TTC549 (cell line): ENCODE results near the gene FCHSD2.

Experiments used
- FAIRE-seq: peaks from 2 replicates; lab custom pipeline; 2012; peaks lifted over from hg19 to GRCh38; lab: Jason Lieb, UNC

Gene FCHSD2

DNA sequence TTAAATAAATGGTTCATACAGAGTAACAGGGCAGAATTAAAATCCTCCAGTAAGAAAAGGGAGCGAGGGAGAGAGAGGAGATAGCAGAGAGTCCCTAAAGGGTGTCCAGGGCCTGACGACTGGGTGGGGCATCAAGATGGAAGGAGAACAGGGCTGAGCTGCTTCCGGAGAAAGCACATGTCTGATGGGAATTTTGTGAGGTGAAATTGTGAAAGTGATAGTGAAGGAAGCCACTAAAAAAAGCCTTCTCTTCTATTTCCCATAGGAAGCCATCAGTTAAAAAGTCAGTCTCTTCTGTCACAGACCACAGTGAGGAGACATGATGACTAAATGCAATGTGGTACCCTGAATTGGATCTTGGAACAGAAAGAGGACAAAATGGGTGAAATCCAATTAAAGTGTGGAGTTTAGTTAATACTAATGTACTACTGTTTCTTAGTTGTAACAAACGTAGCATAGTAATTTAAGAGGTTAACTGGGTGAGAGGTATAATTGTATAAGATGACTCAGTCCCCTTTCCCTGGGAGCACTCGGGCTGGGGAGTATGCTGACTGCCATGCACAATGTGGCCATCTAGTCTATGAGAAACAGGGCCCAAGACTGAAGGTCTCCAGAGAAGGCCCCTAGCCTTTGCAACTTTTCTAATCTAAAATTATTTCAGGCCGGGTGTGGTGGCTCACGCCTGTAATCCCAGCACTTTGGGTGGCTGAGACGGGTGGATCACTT is 29.5 kb upstream of the FCHSD2 start:
- no peak for FAIRE-seq

DNA sequence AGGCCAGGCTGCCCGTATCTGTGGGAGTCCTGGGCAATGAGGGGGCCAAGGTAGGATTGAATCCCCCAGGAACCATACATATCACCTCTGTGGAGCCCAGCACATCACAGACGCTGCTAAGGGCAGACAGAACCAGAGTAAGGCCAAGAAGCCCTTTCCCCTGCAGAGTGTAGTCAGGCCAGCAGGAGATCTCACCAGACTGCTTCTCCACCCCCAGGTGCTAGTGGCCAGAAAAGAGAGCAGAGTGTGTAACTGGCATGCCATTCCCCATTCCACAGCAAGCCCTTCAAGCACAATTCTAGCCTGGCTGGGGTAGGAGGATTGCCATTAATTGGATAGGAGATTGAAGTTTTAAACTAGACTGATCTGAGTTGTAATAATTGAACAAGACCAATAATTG is 28.0 kb upstream of the FCHSD2 start:
- no peak for FAIRE-seq

DNA sequence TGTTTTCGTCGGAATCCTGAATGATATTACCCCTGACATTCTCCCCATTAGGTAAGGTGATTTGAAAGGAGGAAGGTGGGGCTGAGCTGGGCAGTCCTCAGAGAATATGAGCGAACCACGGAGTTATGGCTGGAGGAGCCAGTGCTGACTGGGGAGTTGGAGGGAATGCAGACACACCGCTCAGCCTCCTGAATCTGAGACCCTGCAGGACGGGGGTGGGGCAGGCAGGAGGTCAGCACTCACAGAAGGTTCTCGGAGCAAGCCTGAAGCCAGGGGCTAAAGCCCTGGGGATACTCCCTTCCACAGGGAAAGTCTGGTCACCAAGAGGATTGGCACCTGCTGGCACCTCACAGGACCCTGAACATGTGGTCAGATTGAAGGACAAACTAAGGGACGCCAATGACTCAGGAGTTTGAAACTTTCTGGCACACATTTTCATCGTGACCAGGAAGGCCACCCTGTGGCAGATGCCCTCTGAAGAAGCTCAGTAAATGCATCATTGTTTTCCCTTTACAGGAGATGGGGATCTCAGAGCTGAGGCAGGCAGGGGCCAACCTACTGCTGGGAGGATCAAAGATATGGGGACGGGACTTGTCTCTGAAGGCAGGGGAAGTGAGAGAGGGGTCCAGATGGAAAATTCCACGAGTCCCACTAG is 26.9 kb upstream of the FCHSD2 start:
- FAIRE-seq, result no peak

DNA sequence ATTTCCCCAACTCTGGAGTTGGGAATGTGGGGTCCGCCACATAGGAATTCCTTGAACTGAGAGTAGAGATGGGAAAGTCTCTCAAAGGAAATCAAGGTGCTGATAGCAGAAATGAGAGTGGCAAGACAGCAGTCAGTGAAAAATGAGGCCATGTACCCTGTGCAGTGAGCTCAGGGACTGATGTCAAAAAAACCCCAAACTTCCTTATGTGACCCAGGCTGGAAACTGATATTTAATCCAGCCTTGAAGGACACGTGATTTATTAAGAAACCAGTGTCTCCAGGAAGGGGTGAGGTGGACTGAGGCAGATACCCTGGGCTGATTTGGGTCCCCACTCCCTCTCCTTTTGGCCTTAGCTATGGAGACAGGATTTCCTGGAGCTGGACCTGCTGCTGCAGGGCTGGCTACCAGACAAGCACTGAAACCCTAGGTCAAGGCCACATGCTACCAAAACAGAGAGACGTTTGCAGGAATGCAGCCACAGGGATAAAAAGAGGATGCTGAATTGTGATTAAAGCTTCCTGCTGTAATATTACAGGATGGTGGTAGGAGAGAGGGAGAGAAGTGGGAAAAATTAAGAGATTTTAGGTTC is 25.3 kb upstream of the FCHSD2 start:
- no peak for FAIRE-seq

DNA sequence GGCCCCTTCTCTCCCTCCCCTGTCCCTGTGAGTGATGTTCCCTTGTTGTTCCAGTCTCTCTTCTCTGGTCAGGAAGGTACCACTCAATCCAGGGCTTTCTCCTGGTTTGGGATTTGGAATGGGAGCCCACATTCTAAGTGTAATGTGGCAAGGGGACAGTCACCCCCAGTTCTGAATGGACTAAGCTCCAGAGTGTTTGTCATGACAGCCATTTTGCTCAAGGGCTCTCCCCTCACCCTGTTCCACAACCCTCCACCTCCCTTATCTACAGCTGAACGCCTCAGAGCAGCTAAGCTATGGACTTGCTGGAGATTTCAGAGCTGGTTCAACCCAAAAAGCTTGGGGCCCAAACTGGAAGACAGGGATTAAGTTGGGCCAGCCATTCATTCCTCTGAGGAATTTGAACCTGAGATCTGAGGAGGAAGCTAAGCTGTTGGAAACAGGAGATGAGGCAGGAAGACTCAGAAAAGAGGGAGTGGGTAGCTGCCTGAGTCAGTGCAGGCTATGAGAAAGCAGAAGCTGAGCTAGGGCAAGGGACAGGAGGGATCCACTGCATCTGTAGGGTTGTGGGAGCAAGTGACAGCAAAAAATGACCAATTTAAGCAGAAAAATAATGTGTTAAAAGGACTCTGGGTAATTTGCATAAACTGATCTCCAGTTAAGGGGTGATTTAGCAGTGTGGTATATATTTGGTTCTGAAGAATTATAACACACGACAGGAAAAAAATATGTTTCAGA is 22.9 kb upstream of the FCHSD2 start:
- no peak for FAIRE-seq

DNA sequence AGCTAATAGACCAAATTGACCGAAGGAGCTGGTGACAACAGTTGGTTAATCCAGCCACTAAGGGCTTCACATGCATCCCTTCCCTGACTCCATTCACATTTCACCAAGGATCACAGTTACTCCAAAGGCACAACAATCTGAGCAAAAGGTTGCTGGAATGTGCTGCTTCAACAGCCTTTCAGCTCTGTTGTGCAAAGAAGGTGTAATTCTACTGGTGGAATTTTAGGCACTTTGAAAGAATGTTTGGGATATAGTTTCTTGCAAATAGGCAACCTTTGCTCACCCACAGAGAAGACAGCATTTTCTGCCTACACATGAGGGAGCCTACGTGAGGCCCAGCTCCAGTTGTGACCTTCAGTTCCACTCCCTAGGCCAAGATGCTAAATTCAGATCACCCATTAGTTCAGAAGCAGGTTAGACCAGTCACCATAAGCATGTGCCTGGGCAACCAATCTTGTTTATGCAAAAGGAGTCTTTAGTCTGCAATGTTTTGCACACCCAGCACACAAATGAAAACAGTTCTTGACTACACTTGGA is 21.6 kb upstream of the FCHSD2 start:
- no peak for FAIRE-seq

DNA sequence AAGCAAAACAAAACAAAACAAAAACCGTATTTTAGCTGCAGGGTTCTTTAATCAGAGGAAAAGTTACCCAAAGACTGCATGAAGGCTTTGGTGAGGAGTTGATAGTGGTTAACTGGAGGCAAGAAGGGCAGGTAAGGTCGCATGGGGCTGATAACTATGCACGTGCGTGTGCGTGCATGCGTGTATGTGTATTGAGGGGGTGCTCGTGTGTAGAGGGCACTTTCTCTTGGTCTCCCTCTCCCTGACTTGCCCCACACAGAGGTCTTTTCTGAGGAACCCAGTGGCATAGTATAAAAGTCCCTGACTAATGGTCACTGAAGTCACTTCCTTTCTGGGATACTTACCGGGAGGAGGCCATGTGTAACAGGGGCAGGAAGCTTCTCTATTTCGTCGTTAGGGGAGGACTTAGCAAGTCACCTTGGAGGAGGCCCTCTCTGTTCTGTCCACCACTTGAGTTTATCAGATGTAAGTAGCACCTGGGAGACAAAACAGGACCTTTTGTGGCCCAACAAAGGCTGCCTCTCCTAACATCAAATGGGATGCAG is 20.1 kb upstream of the FCHSD2 start:
- no peak for FAIRE-seq

DNA sequence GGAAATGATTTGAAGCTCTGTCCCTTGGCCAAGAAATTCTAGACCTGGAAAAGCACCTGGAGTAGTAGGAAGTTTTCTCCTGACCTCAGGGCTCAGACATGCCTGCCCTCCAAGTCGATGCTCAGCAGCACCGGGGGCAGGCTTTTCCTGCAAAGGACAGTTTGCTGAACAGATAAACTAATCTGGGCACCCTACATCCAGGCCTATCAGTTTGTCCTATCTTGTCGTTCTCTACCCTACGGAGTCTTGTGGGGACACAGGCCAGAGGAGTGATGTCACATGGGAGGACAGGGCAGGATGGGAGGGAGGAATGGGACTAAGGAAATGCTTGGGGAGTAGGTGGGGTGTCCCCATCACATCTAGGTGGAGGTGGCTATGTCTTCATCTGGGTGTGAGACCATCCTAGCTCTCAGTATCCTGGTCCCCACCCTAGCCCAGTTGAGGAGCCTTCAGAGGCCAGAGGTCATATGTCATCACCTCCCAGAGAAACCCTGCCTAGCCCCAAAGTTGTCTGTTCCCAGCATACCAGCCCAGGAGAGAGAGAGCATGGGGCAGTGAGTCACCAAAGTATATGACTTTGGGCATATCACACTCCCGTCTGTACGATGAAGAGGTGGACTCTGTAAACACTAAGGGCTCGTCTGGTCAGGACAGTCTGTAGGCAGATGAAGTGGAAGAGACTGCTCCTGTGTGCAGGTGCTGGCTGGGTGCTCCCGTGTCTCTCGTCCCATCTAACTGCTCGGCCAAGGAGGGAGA is 18.1 kb upstream of the FCHSD2 start:
- FAIRE-seq, result no peak

DNA sequence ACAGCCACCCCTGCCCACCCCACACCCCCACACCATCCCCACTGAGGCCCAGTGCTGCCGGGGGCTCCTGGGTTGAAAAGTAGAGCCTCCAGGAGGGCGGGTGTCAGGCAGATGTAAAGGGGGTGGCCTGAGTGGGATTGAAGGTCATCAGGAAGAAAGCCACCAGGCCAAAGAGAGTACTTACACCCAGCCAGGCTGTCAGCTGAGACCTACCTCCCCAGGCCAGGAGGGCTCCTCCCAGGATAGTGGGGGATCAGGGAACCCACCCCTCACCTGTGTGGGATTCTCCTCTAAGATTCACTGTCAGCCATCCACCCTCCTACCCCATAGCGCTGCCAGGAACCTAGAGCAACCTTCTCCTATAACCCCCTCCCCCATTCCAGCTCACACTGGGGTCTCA is 17.2 kb upstream of the FCHSD2 start:
- FAIRE-seq, result no peak

DNA sequence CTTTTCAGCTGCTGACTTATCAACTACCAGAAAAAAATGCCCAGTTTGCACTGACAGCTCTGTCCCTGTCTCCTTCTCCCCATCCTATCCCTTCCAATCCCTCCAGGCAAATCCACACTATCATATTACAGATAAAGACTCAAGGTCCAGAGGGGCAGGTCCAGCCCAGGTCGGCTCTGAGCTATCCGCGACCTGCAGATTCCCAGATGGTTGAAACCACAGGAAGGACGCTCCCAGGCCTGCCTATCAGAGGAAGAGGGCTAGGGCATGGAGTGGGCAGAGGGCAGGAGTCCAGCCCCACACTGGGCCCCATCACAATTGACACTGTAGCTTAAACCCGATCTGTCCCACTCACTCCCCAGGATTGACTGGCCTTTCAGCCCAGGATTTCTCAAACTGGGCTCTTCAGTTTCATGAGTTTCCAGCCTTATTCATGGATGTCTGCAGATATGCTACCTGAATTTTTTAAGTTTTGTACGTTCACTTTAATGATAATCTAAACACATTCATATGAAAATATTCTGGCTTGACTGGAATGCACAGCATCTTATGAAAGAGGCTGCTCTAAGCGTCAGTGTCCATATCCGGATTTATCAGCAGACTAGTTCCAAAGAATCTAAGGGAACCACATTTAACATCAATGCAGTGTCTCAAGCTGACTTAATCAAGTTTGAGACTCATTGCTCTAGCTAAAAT is 16.4 kb upstream of the FCHSD2 start:
- no peak for FAIRE-seq

DNA sequence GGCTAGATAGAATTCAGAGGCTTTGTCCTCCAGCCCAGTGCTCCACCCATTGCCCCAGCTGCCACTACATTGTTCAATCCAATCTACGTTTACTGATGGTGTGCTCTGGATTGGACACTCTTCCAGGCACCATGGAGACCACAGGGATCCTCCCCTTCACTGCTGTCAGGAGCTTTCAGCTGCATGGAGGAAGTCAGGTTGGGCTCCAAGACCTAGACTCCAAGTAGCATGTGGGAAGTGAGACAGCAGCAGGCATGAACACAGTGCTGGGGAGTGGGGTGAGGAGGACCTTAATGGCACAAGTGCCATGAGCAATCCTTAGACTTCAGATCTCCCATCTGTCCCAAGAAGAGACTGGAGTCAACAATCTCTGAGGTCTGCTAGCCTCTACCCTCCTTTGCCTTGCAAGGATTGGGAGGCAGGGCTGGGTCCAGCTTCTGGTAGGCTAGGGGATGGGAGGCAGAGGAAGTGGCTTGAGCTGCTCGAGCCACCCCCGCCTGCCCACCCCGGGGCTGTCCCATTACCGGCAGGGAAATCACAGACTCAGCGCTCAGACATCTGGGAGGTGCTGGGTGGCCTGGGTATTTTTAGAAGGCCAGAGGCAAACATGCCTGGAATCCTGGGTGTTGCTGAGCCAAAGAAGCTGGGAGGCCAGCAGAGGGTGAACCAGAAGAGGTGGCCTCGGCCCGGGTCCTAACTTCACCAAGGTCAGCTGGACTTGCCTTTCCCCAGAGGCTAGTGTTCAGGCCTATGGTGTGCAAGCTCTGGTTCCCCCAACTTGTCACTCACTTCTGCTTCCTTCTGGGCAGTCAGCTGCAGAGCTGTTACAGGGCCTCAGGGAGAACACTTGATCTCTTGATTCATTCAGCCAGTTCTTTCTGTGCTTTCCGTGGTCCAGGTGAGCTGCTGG is 15.2 kb upstream of the FCHSD2 start:
- no peak for FAIRE-seq

DNA sequence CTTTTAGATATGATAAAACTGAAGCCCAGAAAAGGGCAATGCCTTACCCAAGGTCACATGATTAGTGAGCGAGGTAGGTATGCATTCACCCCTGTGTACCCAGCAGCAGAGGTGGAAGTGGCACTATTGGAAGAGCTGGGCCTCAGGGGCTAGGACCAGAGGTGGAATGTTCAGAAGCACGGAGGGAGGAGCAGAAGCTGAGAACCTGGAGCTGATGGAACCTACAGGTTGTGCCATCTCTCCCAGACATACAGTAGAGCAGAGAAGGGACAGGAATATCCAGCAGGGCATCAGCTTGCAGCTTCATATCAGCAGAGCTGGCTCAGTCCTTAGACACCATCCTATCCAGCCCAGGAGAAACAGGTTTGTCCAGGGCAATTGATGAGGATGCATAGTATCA is 14.6 kb upstream of the FCHSD2 start:
- FAIRE-seq, result no peak

DNA sequence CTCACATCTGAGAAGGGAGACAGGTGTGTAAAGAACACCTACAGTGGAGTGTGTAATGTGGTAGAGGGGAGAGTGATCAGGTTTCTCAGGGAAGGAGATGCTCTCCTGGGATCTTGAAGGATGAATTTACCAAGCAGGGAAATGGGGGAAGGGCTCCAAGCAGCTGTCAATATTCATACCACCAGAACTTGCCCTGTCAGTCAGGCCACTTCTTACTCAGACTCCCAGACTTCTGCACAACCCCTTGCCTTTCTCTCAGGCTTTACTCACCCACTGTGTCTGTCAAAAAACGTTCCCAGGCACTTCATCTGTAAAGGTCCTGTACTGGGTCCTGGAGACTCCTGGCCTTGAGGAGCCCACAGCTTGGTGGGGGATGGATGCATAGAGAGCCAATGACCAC is 14.0 kb upstream of the FCHSD2 start:
- FAIRE-seq, result no peak

DNA sequence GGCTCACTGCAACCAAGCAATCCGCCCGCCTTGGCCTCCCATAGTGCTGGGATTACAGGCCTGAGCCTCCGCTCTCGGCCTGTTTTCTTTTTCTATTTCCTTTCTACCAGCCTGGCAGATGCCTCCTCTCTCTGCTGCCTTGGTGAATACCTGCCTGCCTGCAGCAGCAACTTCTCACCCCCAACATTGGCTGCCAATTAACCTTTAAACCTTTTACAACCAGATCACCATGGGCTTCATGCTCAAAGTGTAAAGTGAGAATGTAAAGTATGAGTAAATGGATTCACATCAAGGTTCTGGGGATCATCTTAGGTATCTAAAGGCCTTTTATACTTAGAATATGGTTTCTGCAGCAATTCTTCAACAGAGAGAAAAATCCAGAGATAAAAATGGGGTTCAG is 13.0 kb upstream of the FCHSD2 start:
- FAIRE-seq, result no peak

DNA sequence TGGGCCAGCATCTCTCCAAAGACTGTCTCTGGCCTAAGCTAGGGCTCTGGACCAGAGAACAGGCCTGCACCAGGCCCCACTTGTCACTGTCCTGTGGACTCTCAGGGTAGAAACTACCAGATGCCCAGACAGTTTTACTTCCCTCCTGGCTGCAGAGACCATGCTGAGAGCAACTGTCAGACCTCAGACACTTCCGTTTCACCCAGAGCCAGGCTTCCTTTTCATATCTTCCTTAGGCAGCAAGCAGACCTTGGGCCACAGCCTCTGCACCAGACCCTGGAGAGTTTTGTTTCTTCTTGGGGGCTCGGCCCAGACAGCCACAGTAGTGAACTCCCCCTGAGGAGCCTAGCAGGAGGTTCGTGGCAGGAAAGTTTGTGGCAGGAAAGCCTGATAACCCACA is 12.1 kb upstream of the FCHSD2 start:
- FAIRE-seq, result no peak

DNA sequence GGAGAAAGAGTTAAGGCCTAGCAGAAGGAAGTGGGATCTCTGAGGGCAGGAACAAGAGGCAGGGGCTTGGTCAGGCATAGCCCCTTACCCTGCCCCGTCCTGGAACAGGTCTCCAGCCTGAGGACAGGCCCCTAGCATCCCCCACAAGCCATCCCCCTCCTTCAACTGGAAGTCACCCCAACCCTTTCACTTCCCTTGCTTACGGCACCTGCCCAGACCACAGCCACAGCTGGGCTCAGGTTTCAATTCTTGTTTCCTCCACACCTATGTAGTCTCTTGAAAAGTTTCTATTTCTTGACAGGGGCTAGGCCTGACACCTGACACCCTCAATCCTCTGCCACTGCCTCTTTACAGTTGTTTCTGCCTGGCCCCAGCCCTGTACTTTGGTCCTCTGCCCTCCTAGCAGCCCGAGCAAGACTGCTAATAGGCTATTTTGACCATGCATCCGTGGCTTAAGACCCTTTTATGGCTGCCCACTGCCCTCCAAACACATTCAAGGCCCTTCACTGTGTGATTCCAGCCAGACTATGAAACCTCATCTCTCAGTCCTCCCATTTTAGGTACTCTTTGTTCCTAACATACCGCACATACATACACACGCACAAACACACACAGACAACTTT is 10.9 kb upstream of the FCHSD2 start:
- no peak for FAIRE-seq

DNA sequence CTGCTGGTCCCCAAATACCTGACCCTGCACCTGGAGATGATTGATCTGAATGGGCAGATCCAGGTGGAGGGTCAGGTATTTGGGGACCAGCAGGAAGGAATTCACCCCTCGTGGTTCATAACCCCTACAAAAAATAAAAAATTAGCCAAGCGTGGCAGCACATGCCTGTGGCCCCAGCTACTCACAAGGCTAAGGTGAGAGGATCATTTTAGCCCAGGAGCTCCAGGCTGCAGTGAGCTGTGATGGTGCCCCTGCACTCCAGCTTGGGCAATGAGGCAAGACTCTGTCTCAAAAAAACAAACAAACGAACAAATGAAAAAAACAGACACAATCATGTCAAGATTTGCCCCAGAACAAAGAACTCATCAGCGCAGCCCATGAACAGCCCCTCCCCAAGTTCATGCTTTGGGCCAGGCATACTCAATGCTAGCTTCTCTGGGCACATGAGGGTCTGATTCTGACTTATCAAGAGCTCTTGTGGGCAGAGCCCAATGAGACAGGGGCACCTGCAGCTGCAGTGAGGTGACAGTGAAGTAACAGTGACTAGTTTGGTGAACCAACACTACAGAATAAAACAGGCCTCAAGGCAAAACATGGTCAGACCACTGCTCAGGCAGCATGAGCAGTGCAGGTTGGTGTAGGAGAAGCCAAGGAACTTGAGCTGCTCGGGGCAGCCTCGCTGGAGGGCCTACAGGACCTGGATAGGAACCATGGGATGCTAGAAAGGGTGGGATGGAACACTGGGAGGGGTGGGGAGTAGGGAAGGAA is 10.2 kb upstream of the FCHSD2 start:
- FAIRE-seq, result no peak

DNA sequence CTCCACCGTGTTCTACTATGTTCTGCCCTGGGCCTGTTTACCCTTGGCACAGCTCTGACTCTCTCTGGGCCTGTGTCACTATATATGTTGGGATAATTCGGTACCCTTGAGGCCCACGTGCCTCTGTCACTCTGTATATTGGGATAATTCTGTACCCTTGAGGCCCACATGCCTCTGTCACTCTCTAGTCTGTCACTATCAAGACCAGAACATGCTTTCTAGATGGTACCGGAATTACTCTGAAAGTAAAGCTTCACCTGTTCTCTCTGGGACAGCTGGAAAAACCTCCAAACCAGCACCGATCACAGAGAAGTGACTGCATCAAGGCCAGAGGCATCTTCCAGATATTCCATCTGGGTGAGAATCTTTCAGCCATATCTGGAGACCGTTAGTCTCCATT is 9.3 kb upstream of the FCHSD2 start:
- FAIRE-seq, result no peak

DNA sequence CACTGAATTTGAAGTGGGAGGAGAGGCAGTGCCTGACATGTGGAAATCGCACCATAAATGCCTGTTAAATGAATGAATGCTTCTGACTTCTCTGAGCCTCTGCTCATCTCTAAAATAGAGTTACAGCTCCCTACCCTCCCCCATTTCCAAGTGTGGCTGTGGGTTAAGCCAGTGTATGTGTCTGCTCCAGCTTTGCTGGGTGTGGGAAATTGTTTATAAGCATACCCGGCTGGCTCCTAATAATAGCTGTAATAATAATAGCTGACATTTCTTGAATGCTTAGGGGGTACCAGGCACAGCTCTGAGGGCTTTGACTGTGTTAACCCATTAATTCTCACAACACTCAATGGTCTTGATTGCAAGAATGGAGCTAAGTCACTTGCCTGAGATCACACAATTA is 7.0 kb upstream of the FCHSD2 start:
- FAIRE-seq, result no peak
